A172 (cell line): ENCODE measurements around the gene LMO7. TPM values are rescaled to one million over a fixed set of nuclear protein-coding genes. Genes with fewer than 3 reads are reported as not detected.
"Not testable (repeated sequence)": the region's sequence is repeated elsewhere in the genome, so short reads cannot be mapped to it uniquely, and the experiment has no call there.

Experiments used
- DNase-seq: peaks from one replicate; pipeline ENCODE4 v3.0.0-alpha.2; 2015; ENCODE audit warnings: low spot score
- total RNA-seq: library from RNA; depleted of rRNA; stranded (reverse); fragments of >200 nt; shearing (Covaris generic); gene quantifications from 2 replicates; pipeline ENCODE4 v1.2.3, GENCODE V29; 2014

Gene LMO7
- total RNA-seq, 1 experiment from 2014 or later: 215 TPM

GRCh38 chr13:75699062-75699461 is 62.9 kb downstream of the LMO7 start:
- no peak for DNase-seq

GRCh38 chr13:75699717-75700116 is 63.6 kb downstream of the LMO7 start:
- DNase-seq: not testable (repeated sequence)

- no peak for DNase-seq
These were observed 64.4 kb downstream of the LMO7 start for GRCh38 chr13:75700552-75700951.

- DNase-seq: no peak
These were observed 66.3 kb downstream of the LMO7 start for GRCh38 chr13:75702476-75702875.

- no peak for DNase-seq
These were observed 67.6 kb downstream of the LMO7 start for GRCh38 chr13:75703769-75704168.

- DNase-seq: peak; percentile 22
These were observed 68.2 kb downstream of the LMO7 start for GRCh38 chr13:75704194-75704926.

GRCh38 chr13:75704927-75705288 is 68.8 kb downstream of the LMO7 start:
- peak; percentile 44 for DNase-seq

GRCh38 chr13:75705395-75705794 is 69.3 kb downstream of the LMO7 start:
- peak; percentile 89 for DNase-seq

GRCh38 chr13:75705908-75706307 is 69.8 kb downstream of the LMO7 start:
- no peak for DNase-seq

GRCh38 chr13:75713852-75714251 is 77.7 kb downstream of the LMO7 start:
- no peak for DNase-seq

GRCh38 chr13:75715601-75716523 is 79.7 kb downstream of the LMO7 start:
- DNase-seq: peak; percentile 30

GRCh38 chr13:75717525-75717924 is 81.4 kb downstream of the LMO7 start:
- DNase-seq: no peak

- DNase-seq: no peak
These were observed 85.2 kb downstream of the LMO7 start for GRCh38 chr13:75721307-75721706.

- DNase-seq: no peak
These were observed 87.8 kb downstream of the LMO7 start for GRCh38 chr13:75723901-75724300.

- DNase-seq: no peak
These were observed 88.8 kb downstream of the LMO7 start for GRCh38 chr13:75724752-75725517.

- DNase-seq: no peak
These were observed 89.6 kb downstream of the LMO7 start for GRCh38 chr13:75725736-75726135.

- no peak for DNase-seq
These were observed 90.2 kb downstream of the LMO7 start for GRCh38 chr13:75726306-75726705.

- DNase-seq: not testable (repeated sequence)
These were observed 97.0 kb downstream of the LMO7 start for GRCh38 chr13:75733113-75733512.

- no peak for DNase-seq
These were observed 100.0 kb downstream of the LMO7 start for GRCh38 chr13:75736173-75736572.

GRCh38 chr13:75738841-75739240 is 102.7 kb downstream of the LMO7 start:
- no peak for DNase-seq

- no peak for DNase-seq
These were observed 103.2 kb downstream of the LMO7 start for GRCh38 chr13:75739244-75739868.

- no peak for DNase-seq
These were observed 103.9 kb downstream of the LMO7 start for GRCh38 chr13:75740031-75740430.
